GM12864 (cell line): ENCODE measurements around the gene SMG6.
"Not testable (repeated sequence)": the region's sequence is repeated elsewhere in the genome, so short reads cannot be mapped to it uniquely, and the experiment has no call there.

Experiments used
- DNase-seq: peaks from one replicate; pipeline ENCODE4 v3.0.0-alpha.2; 2011; ENCODE audit warnings: low read depth
- H3K4me3 ChIP-seq: 2 replicates; pipeline ENCODE4 v1.5.1; 2011; ENCODE audit warnings: mild to moderate bottlenecking, low read depth, low read length, control low read depth
- TF ChIP-seq, protein P1 (sequence below): IDR thresholded peaks from 2 replicates; pipeline ENCODE4 v1.5.1; 2011; ENCODE audit warnings: low read depth, mild to moderate bottlenecking, moderate library complexity, low read length, control low read depth, inconsistent platforms; ENCODE audit errors: missing control alignments

The SMG6 gene

DNA sequence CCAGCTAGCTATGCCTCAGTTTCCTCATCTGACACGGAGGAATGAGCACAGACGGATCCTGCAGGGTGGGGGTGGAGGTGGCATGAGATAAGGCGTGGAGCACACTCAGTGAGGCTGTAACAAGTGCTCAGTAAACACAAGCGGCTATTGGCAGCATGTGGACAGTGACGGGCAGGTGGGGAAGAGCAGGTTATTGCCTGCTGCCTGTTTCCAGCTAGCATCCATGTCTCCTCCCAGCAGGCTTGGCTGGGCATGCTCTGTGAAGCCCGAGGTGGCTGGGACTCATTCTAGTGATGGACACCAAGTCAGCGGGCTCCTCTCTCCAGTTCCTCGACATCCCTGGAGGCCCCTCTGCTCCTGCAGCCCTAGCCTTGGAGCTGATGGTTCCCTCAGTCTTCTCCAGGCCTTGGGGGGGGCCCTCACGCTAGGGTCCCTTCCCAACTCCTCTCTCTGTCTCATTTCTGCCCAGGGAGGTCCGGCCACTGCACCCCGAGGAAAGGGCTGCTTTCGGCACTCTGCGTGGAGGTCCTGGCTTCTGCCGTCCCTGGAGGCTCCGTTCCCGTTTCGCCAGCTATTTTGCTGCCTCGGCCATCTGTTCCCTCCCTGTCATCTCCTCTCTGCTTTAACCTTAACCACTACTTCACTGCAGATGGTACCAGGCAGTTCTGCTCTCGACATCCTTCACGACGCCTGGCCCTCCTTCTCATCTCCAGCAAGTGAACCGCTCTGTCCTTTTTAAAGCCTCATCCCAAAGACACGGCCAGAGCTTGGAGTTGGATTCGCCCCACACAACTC lies 284.7 kb downstream of the SMG6 start:
- no peak for DNase-seq
- TF ChIP-seq, protein P1, sequence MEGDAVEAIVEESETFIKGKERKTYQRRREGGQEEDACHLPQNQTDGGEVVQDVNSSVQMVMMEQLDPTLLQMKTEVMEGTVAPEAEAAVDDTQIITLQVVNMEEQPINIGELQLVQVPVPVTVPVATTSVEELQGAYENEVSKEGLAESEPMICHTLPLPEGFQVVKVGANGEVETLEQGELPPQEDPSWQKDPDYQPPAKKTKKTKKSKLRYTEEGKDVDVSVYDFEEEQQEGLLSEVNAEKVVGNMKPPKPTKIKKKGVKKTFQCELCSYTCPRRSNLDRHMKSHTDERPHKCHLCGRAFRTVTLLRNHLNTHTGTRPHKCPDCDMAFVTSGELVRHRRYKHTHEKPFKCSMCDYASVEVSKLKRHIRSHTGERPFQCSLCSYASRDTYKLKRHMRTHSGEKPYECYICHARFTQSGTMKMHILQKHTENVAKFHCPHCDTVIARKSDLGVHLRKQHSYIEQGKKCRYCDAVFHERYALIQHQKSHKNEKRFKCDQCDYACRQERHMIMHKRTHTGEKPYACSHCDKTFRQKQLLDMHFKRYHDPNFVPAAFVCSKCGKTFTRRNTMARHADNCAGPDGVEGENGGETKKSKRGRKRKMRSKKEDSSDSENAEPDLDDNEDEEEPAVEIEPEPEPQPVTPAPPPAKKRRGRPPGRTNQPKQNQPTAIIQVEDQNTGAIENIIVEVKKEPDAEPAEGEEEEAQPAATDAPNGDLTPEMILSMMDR: no peak
- H3K4me3 ChIP-seq: no peak overlapping the region

DNA sequence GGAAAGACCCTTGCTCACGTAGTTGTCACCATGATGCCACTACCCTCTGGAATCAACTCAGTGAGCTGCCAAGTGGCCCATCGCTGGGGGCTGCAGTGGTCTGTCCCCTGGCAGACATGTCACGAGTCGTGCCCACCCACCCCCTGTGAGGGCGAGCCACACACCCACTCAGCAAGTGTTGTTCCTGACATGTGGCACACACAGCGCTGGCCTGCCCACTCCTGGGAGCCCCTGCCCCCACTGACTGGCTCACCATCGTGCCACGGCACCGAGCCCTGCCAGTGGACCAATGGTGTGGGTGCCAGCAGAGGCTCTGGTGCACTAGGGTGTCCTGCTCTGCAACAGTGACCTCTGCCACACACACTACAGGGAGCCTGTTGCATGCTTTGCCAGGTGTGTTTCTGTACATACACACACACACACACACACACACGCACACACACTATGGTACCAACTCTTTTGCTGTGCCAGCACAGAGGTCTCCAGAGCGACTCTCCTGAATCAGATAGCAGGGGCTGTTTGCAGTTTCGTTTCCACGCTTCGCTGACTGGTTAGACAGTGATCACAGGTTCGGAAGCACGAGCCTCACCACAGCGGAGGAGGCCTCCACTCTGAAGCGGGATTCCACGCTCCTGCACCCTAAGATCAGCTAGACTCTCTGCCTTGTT lies 286.2 kb downstream of the SMG6 start:
- TF ChIP-seq, protein P1: no peak

DNA sequence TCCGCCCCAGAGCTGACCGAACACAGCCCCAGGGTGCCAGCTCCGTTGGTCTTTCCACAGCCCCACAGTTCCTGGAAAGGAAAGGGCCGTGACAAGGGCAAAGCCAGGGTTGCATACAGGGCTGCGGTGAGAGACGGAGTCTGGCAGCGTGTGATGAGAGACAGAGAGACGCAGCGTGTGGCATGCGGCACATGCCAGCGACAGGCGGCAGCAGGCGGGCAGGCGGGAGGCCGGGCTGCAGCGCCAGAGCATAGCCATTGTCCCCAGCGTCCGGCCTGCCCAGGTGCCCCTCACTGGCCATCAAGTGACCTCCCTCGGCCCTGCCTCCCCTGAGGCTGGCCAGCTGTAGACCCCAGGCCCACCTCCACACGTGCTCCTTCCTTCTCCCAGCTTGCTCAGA lies 287.1 kb downstream of the SMG6 start:
- DNase-seq: no peak
- no peak overlapping the region for H3K4me3 ChIP-seq
- TF ChIP-seq, protein P1: no peak

More for the DNA sequence above, 286.2 kb downstream of the SMG6 start:
- no peak for DNase-seq
- no peak overlapping the region for H3K4me3 ChIP-seq

DNA sequence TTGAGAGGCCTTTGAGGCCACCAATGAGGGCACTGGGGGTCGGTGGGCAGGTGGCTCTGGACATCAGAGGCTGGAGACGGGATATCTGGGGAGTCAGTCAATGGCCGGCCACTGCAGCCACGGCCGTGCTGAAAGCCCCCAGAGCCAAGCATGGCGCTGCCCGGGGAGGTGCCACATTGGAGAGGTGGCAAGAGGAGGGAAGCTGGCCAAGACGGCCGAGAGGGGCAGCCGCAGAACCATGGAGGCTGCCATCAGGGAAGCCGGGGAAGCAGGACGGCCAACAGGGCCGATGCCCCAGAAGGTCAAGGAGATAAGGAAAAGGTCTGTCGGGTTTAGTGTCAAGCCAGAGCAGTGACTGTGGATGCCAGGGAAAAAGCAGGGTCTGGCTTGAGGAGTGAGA lies 288.3 kb downstream of the SMG6 start:
- no peak overlapping the region for H3K4me3 ChIP-seq
- TF ChIP-seq, protein P1: no peak
- no peak for DNase-seq

DNA sequence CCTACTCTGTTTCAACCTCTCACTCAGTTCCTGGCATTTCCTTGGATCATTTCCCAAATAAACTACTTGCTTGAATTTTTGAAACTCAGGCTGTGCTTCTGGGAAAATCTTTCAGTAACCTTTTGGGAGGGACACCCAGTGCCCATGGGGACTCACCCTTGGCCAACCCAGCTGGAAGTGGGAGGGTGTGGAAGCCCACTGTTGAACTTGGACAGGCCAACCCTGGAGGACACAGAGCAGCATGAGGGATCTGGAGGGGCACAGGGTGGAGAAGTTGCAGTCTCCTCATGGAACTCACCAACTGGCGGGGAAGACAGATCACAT lies 289.6 kb downstream of the SMG6 start:
- DNase-seq: no peak
- H3K4me3 ChIP-seq: no peak overlapping the region
- TF ChIP-seq, protein P1: no peak

DNA sequence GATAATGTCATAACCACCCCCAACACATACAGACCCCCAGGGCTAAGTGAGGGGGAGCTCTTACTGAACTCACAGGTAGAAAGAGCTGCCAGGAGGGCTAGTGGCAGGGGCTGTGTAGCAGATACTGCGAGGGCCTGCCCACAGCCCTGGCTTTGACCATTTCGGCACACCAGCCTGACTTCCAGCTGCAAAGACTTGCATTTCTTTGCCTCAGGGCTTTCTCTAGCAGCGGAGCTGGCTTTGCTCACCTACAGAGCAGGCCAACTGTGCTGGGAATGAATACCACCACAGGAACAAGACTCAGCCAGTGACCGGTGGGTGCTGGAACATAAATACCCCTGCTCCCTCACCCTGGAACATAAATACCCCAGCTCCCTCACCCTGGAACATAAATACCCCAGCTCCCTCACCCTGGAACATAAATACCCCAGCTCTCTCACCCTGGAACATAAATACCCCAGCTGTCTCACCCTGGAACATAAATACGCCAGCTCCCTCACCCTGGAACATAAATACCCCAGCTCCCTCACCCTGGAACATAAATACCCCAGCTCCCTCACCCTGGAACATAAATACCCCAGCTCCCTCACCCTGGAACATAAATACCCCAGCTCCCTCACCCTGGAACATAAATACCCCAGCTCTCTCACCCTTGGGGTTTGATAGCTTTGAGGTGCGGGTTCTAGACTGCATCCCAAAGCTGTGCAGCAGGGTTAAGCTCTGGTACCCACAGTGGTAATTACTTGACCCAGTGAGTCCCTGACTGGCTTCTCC lies 290.2 kb downstream of the SMG6 start:
- not testable (repeated sequence) for H3K4me3 ChIP-seq, DNase-seq

DNA sequence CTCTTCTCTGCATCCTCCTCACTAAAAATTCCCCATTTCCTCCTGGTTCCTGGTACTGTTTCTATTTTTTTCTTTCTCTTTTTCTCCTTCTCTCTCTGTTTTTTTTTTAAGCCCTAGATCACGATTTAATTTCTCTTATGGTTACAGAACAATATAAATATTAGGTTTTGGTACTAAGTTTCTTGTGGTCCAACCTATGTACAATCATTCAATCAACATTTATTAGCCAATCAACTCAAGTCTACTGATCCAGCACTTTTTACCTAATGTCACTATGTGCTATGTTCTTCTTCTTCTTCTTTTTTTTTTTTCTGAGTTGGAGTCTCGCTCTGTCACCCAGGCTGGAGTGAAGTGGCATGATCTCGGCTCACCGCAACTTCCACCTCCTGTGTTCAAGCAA lies 291.1 kb downstream of the SMG6 start:
- no peak for DNase-seq
- H3K4me3 ChIP-seq: no peak overlapping the region
- TF ChIP-seq, protein P1: no peak
